H9 (cell line): Measurements from ENCODE around the gene ZBTB20. TPM values are rescaled to one million over a fixed set of nuclear protein-coding genes. Genes with fewer than 3 reads are reported as not detected.
A peak's percentile ranks its signal among the peaks of the same experiment; 100 is the strongest.

ENCODE experiments used
- DNase-seq: peaks from one replicate; pipeline ENCODE4 v3.0.0-alpha.2; 2017
- H2AFZ ChIP-seq: one replicate; pipeline ENCODE4 v1.6.1; 2013; ENCODE audit warnings: mild to moderate bottlenecking, low read length, control low read depth, moderate library complexity
- H2AK5ac ChIP-seq: 2 replicates; pipeline ENCODE4 v1.6.1; 2013; ENCODE audit warnings: low read length, control low read depth, mixed read lengths; ENCODE audit not compliant: insufficient read length
- H2BK120ac ChIP-seq: one replicate; pipeline ENCODE4 v1.6.1; 2013; ENCODE audit warnings: low read depth, mild to moderate bottlenecking, low read length, control low read depth, inconsistent platforms; ENCODE audit not compliant: poor library complexity, severe bottlenecking
- H2BK12ac ChIP-seq: 2 replicates; pipeline ENCODE4 v1.6.1; 2013; ENCODE audit warnings: low read length, control low read depth, mixed read lengths, low read depth; ENCODE audit not compliant: insufficient read length
- H2BK15ac ChIP-seq: 2 replicates; pipeline ENCODE4 v1.6.1; 2013; ENCODE audit warnings: low read depth, low read length, control low read depth
- H2BK20ac ChIP-seq: one replicate; pipeline ENCODE4 v1.6.1; 2013; ENCODE audit warnings: low read depth, mild to moderate bottlenecking, low read length, control low read depth, inconsistent platforms; ENCODE audit not compliant: poor library complexity, severe bottlenecking
- H2BK5ac ChIP-seq: 2 replicates; pipeline ENCODE4 v1.6.1; 2013; ENCODE audit warnings: low read length, control low read depth, mixed read lengths; ENCODE audit not compliant: insufficient read length
- H3K14ac ChIP-seq: 2 replicates; pipeline ENCODE4 v1.6.1; 2013; ENCODE audit warnings: low read length, control low read depth; ENCODE audit not compliant: insufficient read depth
- H3K18ac ChIP-seq: 2 replicates; pipeline ENCODE4 v1.6.1; 2013; ENCODE audit warnings: low read depth, mild to moderate bottlenecking, mixed read lengths, low read length, control low read depth; ENCODE audit not compliant: insufficient read length
- H3K23ac ChIP-seq: 2 replicates; pipeline ENCODE4 v1.6.1; 2013; ENCODE audit warnings: low read length, control low read depth, mixed read lengths, low read depth; ENCODE audit not compliant: insufficient read length
- H3K23me2 ChIP-seq: 2 replicates; pipeline ENCODE4 v1.6.1; 2013; ENCODE audit warnings: low read depth, mild to moderate bottlenecking, mixed read lengths, low read length, control low read depth; ENCODE audit not compliant: insufficient read length, poor library complexity, severe bottlenecking
- H3K27ac ChIP-seq: 2 replicates; pipeline ENCODE4 v1.5.1; 2013; ENCODE audit warnings: low read length, control low read depth, mixed read lengths, low read depth; ENCODE audit not compliant: insufficient read length
- H3K27me3 ChIP-seq: 2 replicates; pipeline ENCODE4 v1.6.1; 2013; ENCODE audit warnings: low read length, control low read depth, inconsistent platforms; ENCODE audit not compliant: insufficient read depth
- H3K4ac ChIP-seq: 2 replicates; pipeline ENCODE4 v1.6.1; 2013; ENCODE audit warnings: low read depth, mild to moderate bottlenecking, control low read depth, inconsistent platforms, low read length, moderate library complexity
- H3K4me1 ChIP-seq: 2 replicates; pipeline ENCODE4 v1.6.1; 2013; ENCODE audit warnings: low read length, control low read depth, inconsistent platforms; ENCODE audit not compliant: insufficient read depth
- H3K4me2 ChIP-seq: 2 replicates; pipeline ENCODE4 v1.6.1; 2013; ENCODE audit warnings: low read length, control low read depth, mixed read lengths; ENCODE audit not compliant: insufficient read length, insufficient read depth
- H3K56ac ChIP-seq: 2 replicates; pipeline ENCODE4 v1.6.1; 2013; ENCODE audit warnings: low read depth, mild to moderate bottlenecking, mixed read lengths, low read length, control low read depth; ENCODE audit not compliant: insufficient read length
- H3K79me1 ChIP-seq: 2 replicates; pipeline ENCODE4 v1.6.1; 2013; ENCODE audit warnings: low read depth, mild to moderate bottlenecking, moderate library complexity, low read length, control low read depth, inconsistent platforms; ENCODE audit not compliant: insufficient read depth, poor library complexity, severe bottlenecking
- H3K79me2 ChIP-seq: 2 replicates; pipeline ENCODE4 v1.6.1; 2013; ENCODE audit warnings: low read length, control low read depth, inconsistent platforms; ENCODE audit not compliant: insufficient read depth
- H3K9ac ChIP-seq: 2 replicates; pipeline ENCODE4 v1.6.1; 2013; ENCODE audit warnings: low read length, control low read depth, mixed read lengths; ENCODE audit not compliant: insufficient read length; ENCODE audit errors: extremely low read depth
- H3K9me3 ChIP-seq: one replicate; pipeline ENCODE4 v1.6.1; 2013; ENCODE audit warnings: low read depth, low read length, inconsistent platforms; ENCODE audit not compliant: control insufficient read depth
- H3T11ph ChIP-seq: one replicate; pipeline ENCODE4 v1.6.1; 2013; ENCODE audit warnings: mild to moderate bottlenecking, low read length, control low read depth, inconsistent platforms
- H4K20me1 ChIP-seq: one replicate; pipeline ENCODE4 v1.6.1; 2013; ENCODE audit not compliant: control insufficient read depth, insufficient read length, insufficient read depth
- H4K5ac ChIP-seq: 2 replicates; pipeline ENCODE4 v1.6.1; 2013; ENCODE audit warnings: low read depth, mild to moderate bottlenecking, mixed read lengths, low read length, control low read depth; ENCODE audit not compliant: insufficient read length
- H4K8ac ChIP-seq: replicated peaks from 2 replicates; pipeline ENCODE4 v1.6.1; 2013; ENCODE audit warnings: low read length, control low read depth, mixed read lengths, low read depth; ENCODE audit not compliant: insufficient read length
- H4K91ac ChIP-seq: 2 replicates; pipeline ENCODE4 v1.6.1; 2013; ENCODE audit warnings: low read depth, mild to moderate bottlenecking, moderate library complexity, mixed read lengths, low read length, control low read depth; ENCODE audit not compliant: insufficient read length
- H3K27ac Mint-ChIP-seq, 3 experiments: 2 replicates in 2 of 3; 3 replicates in 1 of 3; pipeline ENCODE4 v1.8.0; 2020 to 2021; ENCODE audit warnings: mixed read lengths in 3 of 3, mild to moderate bottlenecking in 1 of 3, moderate library complexity in 1 of 3
- H3K27me3 Mint-ChIP-seq: 2 replicates; pipeline ENCODE4 v1.8.0; 2021; ENCODE audit warnings: low read depth, mild to moderate bottlenecking, moderate library complexity, mixed read lengths
- H3K36me3 Mint-ChIP-seq, 3 experiments: 2 replicates in 2 of 3; 3 replicates in 1 of 3; pipeline ENCODE4 v1.8.0; 2020 to 2021; ENCODE audit warnings: low read depth in 3 of 3, mixed read lengths in 3 of 3; ENCODE audit not compliant: insufficient read depth in 1 of 3
- H3K4me1 Mint-ChIP-seq, 2 experiments: 2 replicates each; pipeline ENCODE4 v1.8.0; 2020; ENCODE audit warnings: mixed read lengths in 2 of 2
- H3K4me3 Mint-ChIP-seq, 2 experiments: 2 replicates in 1 of 2; 3 replicates in 1 of 2; pipeline ENCODE4 v1.8.0; 2020 to 2021; ENCODE audit warnings: mild to moderate bottlenecking in 2 of 2, mixed read lengths in 2 of 2, moderate library complexity in 1 of 2
- H3K9me3 Mint-ChIP-seq, 2 experiments: 2 replicates in 1 of 2; 3 replicates in 1 of 2; pipeline ENCODE4 v1.8.0; 2020; ENCODE audit warnings: mild to moderate bottlenecking in 2 of 2, mixed read lengths in 2 of 2, moderate library complexity in 1 of 2
- WGBS: extraction: QIAGEN DNeasy Blood & Tissue Kit; methylation state at CpG from one replicate; pipeline ENCODE4 v1.1.7; 2013; ENCODE audit warnings: missing lambda C conversion rate, low lambda C conversion rate, mixed read lengths; ENCODE audit not compliant: insufficient read length; ENCODE audit errors: extremely low coverage; 5-methylcytosine and 5-hydroxymethylcytosine counted together
- total RNA-seq: library from RNA; stranded (reverse); gene quantifications from 2 replicates; pipeline ENCODE4 v1.2.1, GENCODE V29; 2021
- TF ChIP-seq, protein P1 (sequence below): fragments of 200-600 bp; sonication (generic); conservative IDR thresholded peaks from 3 replicates; pipeline ENCODE4 v1.8.0; 2021; ENCODE audit warnings: antibody characterized with exemption, mild to moderate bottlenecking

ZBTB20 gene
- total RNA-seq, 1 experiment from 2014 or later = 0.70 TPM

DNA sequence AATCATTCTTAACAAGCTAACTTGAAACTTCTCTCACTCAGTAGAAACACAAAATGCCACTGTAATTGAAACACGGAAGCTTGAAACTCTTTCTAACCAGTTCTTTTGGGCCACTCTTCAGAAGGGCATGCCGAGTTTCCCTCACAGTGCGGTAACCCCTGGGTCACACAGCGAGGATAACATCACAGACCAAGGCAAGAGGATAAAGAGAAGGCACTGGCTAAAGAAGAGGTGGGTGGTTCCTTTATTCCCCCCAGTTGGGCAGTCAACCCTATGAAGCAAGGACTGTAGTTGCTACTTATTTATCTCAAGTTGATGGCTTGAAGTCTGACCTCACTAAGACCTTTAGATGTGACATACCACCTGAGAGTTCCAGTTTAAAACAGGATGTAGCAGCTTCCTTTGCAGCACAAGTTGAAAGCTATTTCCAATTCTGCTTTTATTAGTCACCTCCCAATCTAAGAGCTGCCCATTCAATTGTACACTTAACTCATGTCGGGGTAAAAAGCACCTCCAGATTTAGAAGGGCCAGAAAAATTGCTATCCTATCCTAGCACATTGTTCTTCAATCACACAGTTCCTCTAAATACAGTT is 580.8 kb downstream of the ZBTB20 start:
- H3K27ac Mint-ChIP-seq = peak overlapping the region in 2 of 3 experiments; percentile 2 to 69; a peak in 3 of 7 replicates
- H3K4me3 Mint-ChIP-seq = peak overlapping the region in 1 of 2 experiments; percentile 14; a peak in 1 of 5 replicates
- H2BK5ac ChIP-seq = no peak overlapping the region

More for the DNA sequence above, 580.8 kb downstream of the ZBTB20 start:
- TF ChIP-seq, protein P1, sequence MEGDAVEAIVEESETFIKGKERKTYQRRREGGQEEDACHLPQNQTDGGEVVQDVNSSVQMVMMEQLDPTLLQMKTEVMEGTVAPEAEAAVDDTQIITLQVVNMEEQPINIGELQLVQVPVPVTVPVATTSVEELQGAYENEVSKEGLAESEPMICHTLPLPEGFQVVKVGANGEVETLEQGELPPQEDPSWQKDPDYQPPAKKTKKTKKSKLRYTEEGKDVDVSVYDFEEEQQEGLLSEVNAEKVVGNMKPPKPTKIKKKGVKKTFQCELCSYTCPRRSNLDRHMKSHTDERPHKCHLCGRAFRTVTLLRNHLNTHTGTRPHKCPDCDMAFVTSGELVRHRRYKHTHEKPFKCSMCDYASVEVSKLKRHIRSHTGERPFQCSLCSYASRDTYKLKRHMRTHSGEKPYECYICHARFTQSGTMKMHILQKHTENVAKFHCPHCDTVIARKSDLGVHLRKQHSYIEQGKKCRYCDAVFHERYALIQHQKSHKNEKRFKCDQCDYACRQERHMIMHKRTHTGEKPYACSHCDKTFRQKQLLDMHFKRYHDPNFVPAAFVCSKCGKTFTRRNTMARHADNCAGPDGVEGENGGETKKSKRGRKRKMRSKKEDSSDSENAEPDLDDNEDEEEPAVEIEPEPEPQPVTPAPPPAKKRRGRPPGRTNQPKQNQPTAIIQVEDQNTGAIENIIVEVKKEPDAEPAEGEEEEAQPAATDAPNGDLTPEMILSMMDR = no peak
- no peak overlapping the region for H4K91ac ChIP-seq
- no peak for DNase-seq
- no peak overlapping the region for H2BK20ac ChIP-seq
- no peak overlapping the region for H3K23ac ChIP-seq
- no peak overlapping the region for H2BK15ac ChIP-seq
- H4K5ac ChIP-seq = no peak overlapping the region
- no CpG with 5 or more reads among the region's 5 CpGs for WGBS
- H3K14ac ChIP-seq = no peak overlapping the region
- H3K4me1 ChIP-seq = peaks cover 2% of the 10 kb centered on the region; the same call in 1 of the 2 replicates
- no peak overlapping the region for H3K27ac ChIP-seq
- H4K20me1 ChIP-seq = no peaks in the 10 kb centered on the region
- no peaks in the 10 kb centered on the region for H3K79me1 ChIP-seq
- no peak overlapping the region for H3K18ac ChIP-seq
- no peaks in the 10 kb centered on the region; a peak in 1 of 5 replicates for H3K9me3 Mint-ChIP-seq
- no peak overlapping the region for H3K4me2 ChIP-seq
- no peaks in the 10 kb centered on the region for H3K27me3 ChIP-seq
- no peak overlapping the region for H2AFZ ChIP-seq
- no peak overlapping the region for H4K8ac ChIP-seq
- peaks cover 38 to 41% of the 10 kb centered on the region in 2 experiments for H3K4me1 Mint-ChIP-seq
- H3K9ac ChIP-seq = no peak overlapping the region
- no peak overlapping the region for H3K56ac ChIP-seq
- no peaks in the 10 kb centered on the region for H3K23me2 ChIP-seq
- no peak overlapping the region for H3T11ph ChIP-seq
- no peaks in the 10 kb centered on the region for H3K9me3 ChIP-seq
- H2BK120ac ChIP-seq = no peak overlapping the region
- no peaks in the 10 kb centered on the region for H3K36me3 Mint-ChIP-seq
- no peaks in the 10 kb centered on the region for H3K27me3 Mint-ChIP-seq
- H3K79me2 ChIP-seq = no peaks in the 10 kb centered on the region
- no peak overlapping the region for H2AK5ac ChIP-seq
- no peak overlapping the region for H3K4ac ChIP-seq
- no peak overlapping the region for H2BK12ac ChIP-seq
